AG09319 (cell line): Measurements from ENCODE around the gene SF3B2.
A peak's percentile ranks its signal among the peaks of the same experiment; 100 is the strongest.

ENCODE experiments used
- DNase-seq: peaks from one replicate; pipeline ENCODE4 v3.0.0-alpha.2; 2010; ENCODE audit warnings: low read depth; ENCODE audit errors: extremely low read depth
- CTCF ChIP-seq: IDR thresholded peaks from 2 replicates; pipeline ENCODE4 v1.5.1; 2011; ENCODE audit warnings: low read depth, mild to moderate bottlenecking, inconsistent platforms, low read length, moderate library complexity

The SF3B2 gene

DNA sequence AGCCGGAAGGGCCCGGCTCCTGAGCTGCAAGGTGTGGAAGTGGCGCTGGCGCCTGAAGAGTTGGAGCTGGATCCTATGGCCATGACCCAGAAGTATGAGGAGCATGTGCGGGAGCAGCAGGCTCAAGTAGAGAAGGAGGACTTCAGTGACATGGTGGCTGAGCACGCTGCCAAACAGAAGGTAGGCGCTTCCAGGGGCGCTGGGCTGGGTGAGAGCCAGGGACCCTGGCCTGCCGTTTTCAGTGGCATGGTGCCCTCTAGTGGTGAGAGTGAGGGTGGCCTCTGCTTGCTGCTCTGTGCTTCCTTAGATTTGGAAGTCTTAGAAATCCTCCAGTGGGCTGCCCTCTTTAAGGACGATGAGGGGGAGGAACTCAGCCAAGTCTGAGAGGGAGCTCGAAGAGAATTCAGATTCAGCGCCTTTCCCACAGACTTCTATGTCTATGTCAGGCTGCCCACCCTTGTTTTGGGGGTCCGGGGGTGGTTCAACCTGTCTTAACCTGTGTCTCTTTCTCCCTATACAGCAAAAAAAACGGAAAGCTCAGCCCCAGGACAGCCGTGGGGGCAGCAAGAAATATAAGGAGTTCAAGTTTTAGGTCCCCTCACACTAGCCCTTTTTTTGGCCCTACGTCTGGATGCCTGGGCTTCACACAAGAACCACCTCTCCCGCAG is 16.1 kb downstream of the SF3B2 start:
- DNase-seq, result peak; percentile 25
- peak; percentile 90 for TF ChIP-seq CTCF

DNA sequence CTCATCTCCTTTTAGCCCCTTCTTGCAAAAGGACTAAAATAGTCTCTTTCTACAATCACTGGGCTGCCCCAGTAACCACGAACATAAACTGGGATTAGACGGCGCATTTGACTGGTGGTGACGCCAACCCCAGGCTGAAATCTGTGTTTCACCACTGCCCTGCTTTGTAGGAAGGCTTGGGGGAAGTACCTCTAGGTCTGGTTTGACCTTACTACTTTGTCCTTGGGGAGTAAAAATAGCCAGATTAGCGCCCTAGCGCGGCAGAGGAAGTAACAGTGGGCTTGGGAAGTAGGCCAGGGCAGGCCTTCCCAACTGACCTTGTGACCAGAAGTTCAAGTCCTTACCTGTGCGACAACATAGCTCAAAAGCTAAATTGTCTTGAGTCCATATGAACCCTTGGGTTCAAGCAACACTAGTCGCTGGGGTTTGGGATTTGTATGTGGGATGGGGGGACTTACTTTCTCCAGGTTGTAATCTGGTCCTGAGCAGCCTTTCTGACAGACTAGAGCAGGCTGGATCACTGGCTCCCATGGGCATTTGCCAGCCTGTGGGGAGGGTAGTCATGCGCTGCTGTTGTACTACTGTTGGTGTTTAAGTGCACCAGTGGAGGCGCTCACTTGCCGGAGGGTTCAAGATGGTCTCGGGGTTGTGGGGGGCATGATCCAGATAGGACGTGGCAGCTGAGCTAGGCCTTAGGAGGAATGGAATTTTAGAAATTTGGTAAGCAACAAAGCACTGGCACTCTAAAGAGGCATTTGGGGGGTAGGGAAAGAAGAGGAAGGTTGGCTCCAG is 17.0 kb downstream of the SF3B2 start:
- TF ChIP-seq CTCF, result no peak; the same call in 1 of the 2 replicates

GRCh38 chr11:66069715-66070603 is 17.8 kb downstream of the SF3B2 start, which contains the start of gene PACS1:
Gene PACS1 (plus strand): TSS chr11:66070272. CDS start chr11:66070487, 215 bp downstream.
- no peak for TF ChIP-seq CTCF
- DNase-seq, result peak; percentile 79

More for the DNA sequence above, 17.0 kb downstream of the SF3B2 start:
- peak; percentile 40 for DNase-seq

GRCh38 chr11:66070604-66071380 is 18.6 kb downstream of the SF3B2 start:
- no peak for TF ChIP-seq CTCF
- DNase-seq, result no peak

GRCh38 chr11:66071381-66071801 is 19.2 kb downstream of the SF3B2 start:
- no peak for DNase-seq
- no peak for TF ChIP-seq CTCF

- no peak for DNase-seq
- TF ChIP-seq CTCF, result no peak
Observed at GRCh38 chr11:66072081-66072480, 19.9 kb downstream of the SF3B2 start.
